ENCODE data around the gene MAJIN.

DNA sequence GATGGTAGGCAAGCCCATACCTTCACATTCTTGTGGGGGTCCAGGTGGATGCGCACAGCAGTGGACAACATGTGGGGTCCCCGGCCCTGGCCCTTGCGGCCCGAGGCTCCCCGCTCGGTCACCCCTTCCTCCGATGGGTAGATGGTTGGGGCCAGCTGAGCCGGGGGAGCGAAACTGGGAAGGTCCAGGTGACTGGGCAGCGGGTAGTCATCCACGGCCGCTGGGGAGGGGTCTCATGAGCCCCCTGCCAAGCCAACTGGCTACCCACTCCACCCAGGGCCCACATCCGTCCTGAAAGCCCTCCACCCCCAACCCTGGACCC lies 65.6 kb downstream of the MAJIN start:
- TF ChIP-seq FOXA1 (IDR thresholded peaks at IDR 0.05) (no peak), NFRKB (IDR thresholded peaks at IDR 0.05) (no peak), FOXM1 (IDR thresholded peaks at IDR 0.05; ENCODE audit: borderline replicate concordance) (no peak), TARDBP (IDR thresholded peaks at IDR 0.05) (no peak), FOXK2 (IDR thresholded peaks at IDR 0.05) (no peak), ARNT (IDR thresholded peaks at IDR 0.05) (no peak), SP1 (IDR thresholded peaks at IDR 0.05) (no peak), LEF1 (IDR thresholded peaks at IDR 0.05; ENCODE audit: borderline replicate concordance) (no peak), HDGF (IDR thresholded peaks at IDR 0.05; ENCODE audit: borderline replicate concordance) (no peak)
- TF ChIP-seq, protein P1, sequence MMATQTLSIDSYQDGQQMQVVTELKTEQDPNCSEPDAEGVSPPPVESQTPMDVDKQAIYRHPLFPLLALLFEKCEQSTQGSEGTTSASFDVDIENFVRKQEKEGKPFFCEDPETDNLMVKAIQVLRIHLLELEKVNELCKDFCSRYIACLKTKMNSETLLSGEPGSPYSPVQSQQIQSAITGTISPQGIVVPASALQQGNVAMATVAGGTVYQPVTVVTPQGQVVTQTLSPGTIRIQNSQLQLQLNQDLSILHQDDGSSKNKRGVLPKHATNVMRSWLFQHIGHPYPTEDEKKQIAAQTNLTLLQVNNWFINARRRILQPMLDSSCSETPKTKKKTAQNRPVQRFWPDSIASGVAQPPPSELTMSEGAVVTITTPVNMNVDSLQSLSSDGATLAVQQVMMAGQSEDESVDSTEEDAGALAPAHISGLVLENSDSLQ (IDR thresholded peaks at IDR 0.05) = no peak
